HepG2 (cell line): ENCODE data around the gene SLC17A8. TPM values are rescaled to one million over a fixed set of nuclear protein-coding genes. Genes with fewer than 3 reads are reported as not detected.

ENCODE experiments used
- ATAC-seq: fragments of 200-7000 bp; cut with Tn5 transposase; 3 replicates; pipeline ENCODE4 v1.9.1; 2020; ENCODE audit warnings: mild to moderate bottlenecking, moderate library complexity
- BruUV-seq: library from RNA; stranded (reverse); fragments of 400-500 nt; replicated peaks from 2 replicates; lab custom pipeline; 2021; lab: Mats Ljungman, UMichigan
- CTCF ChIA-PET: fragments of 300-600 bp; formaldehyde crosslinking; extraction: SDS; loops from one replicate; lab custom pipeline; 2021; ENCODE audit warnings: low total read pairs, inconsistent platforms, low intra/inter-chr PET ratio; lab: Yijun Ruan, JAX
- POLR2A ChIA-PET: fragments of 350-600 bp; sonication (Branson Sonifier 250); formaldehyde crosslinking; loops from one replicate; lab custom pipeline; 2020; ENCODE audit warnings: antibody characterized with exemption, inconsistent platforms; lab: Yijun Ruan, JAX
- DNase-seq: peaks from one replicate; pipeline ENCODE4 v3.0.0-alpha.2; 2015; ENCODE audit warnings: low spot score
- FAIRE-seq: peaks from 3 replicates; lab custom pipeline; 2011; peaks lifted over from hg19 to GRCh38; lab: Jason Lieb, UNC
- H2AFZ ChIP-seq: one replicate; pipeline ENCODE4 v1.6.1; 2011; ENCODE audit warnings: low read length, inconsistent platforms
- H3K27ac ChIP-seq: fragments of 300-600 bp; 3 replicates; pipeline ENCODE4 v1.8.0; 2011; ENCODE audit warnings: mixed run types, mild to moderate bottlenecking, mixed read lengths, low read length, inconsistent platforms; ENCODE audit not compliant: insufficient read depth; ENCODE audit errors: extremely low read length
- H3K27me3 ChIP-seq, 2 experiments: fragments of 200-600 bp in 1 of 2; 2 replicates in 1 of 2; 3 replicates in 1 of 2; pipeline versions ENCODE4 v1.6.0 to v1.8.0; 2011; ENCODE audit warnings: low read length in 2 of 2, mild to moderate bottlenecking in 2 of 2, moderate library complexity in 2 of 2, inconsistent platforms in 1 of 2; ENCODE audit not compliant: insufficient read depth in 2 of 2, control insufficient read depth in 1 of 2
- H3K36me3 ChIP-seq, 2 experiments: fragments of 200-600 bp in 1 of 2; replicated peaks in 1 of 2; 2 replicates in 1 of 2; 3 replicates in 1 of 2; pipeline versions ENCODE4 v1.5.1 to v1.8.0; 2011; ENCODE audit warnings: low read length in 2 of 2, inconsistent platforms in 1 of 2; ENCODE audit not compliant: insufficient read depth in 2 of 2, control insufficient read depth in 1 of 2
- H3K4me1 ChIP-seq: 2 replicates; pipeline ENCODE4 v1.5.1; 2012; ENCODE audit warnings: low read length, inconsistent platforms; ENCODE audit not compliant: insufficient read depth
- H3K4me2 ChIP-seq: 2 replicates; pipeline ENCODE4 v1.6.0; 2011; ENCODE audit warnings: low read depth, low read length, inconsistent platforms
- H3K4me3 ChIP-seq, 3 experiments: fragments of 200-600 bp in 1 of 3; sonication (generic), shearing (Covaris generic) in 1 of 3; replicated peaks in 1 of 3; 2 replicates each; pipeline ENCODE4 v1.5.1; 2011 to 2016; ENCODE audit warnings: low read length in 3 of 3, inconsistent platforms in 2 of 3, low read depth in 2 of 3, mild to moderate bottlenecking in 2 of 3, control low read depth in 1 of 3, mixed read lengths in 1 of 3; ENCODE audit not compliant: insufficient read depth in 1 of 3
- H3K79me2 ChIP-seq: one replicate; pipeline ENCODE4 v1.6.1; 2011; ENCODE audit warnings: low read length, inconsistent platforms; ENCODE audit not compliant: insufficient read depth
- H3K9ac ChIP-seq: 2 replicates; pipeline ENCODE4 v1.6.0; 2011; ENCODE audit warnings: mild to moderate bottlenecking, low read depth, low read length, inconsistent platforms; ENCODE audit not compliant: insufficient read depth
- H3K9me3 ChIP-seq: 2 replicates; pipeline ENCODE4 v1.5.1; 2012; ENCODE audit warnings: mild to moderate bottlenecking, low read length
- H4K20me1 ChIP-seq: 2 replicates; pipeline ENCODE4 v1.6.0; 2011; ENCODE audit warnings: inconsistent platforms, mild to moderate bottlenecking, low read length, moderate library complexity; ENCODE audit not compliant: insufficient read depth
- BCL6 ChIP-seq: IDR thresholded peaks from 2 replicates; pipeline ENCODE4 v1.6.1; 2016; ENCODE audit warnings: missing genetic modification reagents, missing compliant biosample characterization
- CEBPB ChIP-seq: IDR thresholded peaks from 2 replicates; pipeline ENCODE4 v1.6.1; 2011; ENCODE audit warnings: low read depth, low read length, improper control_type of control experiment, borderline replicate concordance
- CTCF ChIP-seq: sonication (generic); formaldehyde crosslinking; IDR thresholded peaks from 2 replicates; pipeline ENCODE4 v1.5.0; 2020; ENCODE audit warnings: mild to moderate bottlenecking, missing genetic modification reagents, moderate library complexity
- FOXP1 ChIP-seq, 2 experiments: fragments of 450-650 bp in 1 of 2; IDR thresholded peaks; 2 replicates each; pipeline ENCODE4 v1.6.1; 2017 to 2018; ENCODE audit warnings: antibody characterized with exemption in 1 of 2
- MEIS1 ChIP-seq: sonication (generic); formaldehyde crosslinking; IDR thresholded peaks from 2 replicates; pipeline ENCODE4 v1.9.0; 2021; ENCODE audit warnings: mild to moderate bottlenecking, missing genetic modification reagents, moderate library complexity, borderline replicate concordance
- NR2C2 ChIP-seq: sonication (generic); formaldehyde crosslinking; IDR thresholded peaks from 2 replicates; pipeline ENCODE4 v1.4.0; 2020; ENCODE audit warnings: missing genetic modification reagents, mild to moderate bottlenecking, moderate library complexity, borderline replicate concordance
- ONECUT2 ChIP-seq: sonication (generic); formaldehyde crosslinking; IDR thresholded peaks from 2 replicates; pipeline ENCODE4 v1.4.0; 2020; ENCODE audit warnings: missing genetic modification reagents
- REST ChIP-seq, 2 experiments: IDR thresholded peaks; 2 replicates each; pipeline ENCODE4 v1.6.1; 2011 to 2012; ENCODE audit warnings: low read length in 2 of 2, borderline replicate concordance in 1 of 2, low read depth in 1 of 2, mild to moderate bottlenecking in 1 of 2, moderate library complexity in 1 of 2
- SALL1 ChIP-seq: sonication (generic); formaldehyde crosslinking; IDR thresholded peaks from 2 replicates; pipeline ENCODE4 v1.8.0; 2022; ENCODE audit warnings: mild to moderate bottlenecking, missing genetic modification reagents
- WIZ ChIP-seq: sonication (generic); formaldehyde crosslinking; IDR thresholded peaks from 2 replicates; pipeline ENCODE4 v1.5.1; 2020; ENCODE audit warnings: mild to moderate bottlenecking, missing genetic modification reagents
- XRCC5 ChIP-seq: fragments of 200-400 bp; formaldehyde crosslinking; optimal IDR thresholded peaks from 2 replicates; pipeline ENCODE3; 2017; ENCODE audit warnings: mild to moderate bottlenecking, low read length
- ZNF776 ChIP-seq: sonication (generic); formaldehyde crosslinking; IDR thresholded peaks from 2 replicates; pipeline ENCODE4 v1.4.0; 2020; ENCODE audit warnings: mild to moderate bottlenecking, missing genetic modification reagents
- WGBS: methylation state at CpG from one replicate; pipeline ENCODE4 v1.1.6; 2017; ENCODE audit warnings: low lambda C conversion rate; 5-methylcytosine and 5-hydroxymethylcytosine counted together
- in situ Hi-C: cut with HindIII; loops from 2 replicates; pipeline ENCODE4 v1.10.0; 2017; ENCODE audit warnings: low pct_unique_long_range_greater_than_20kb; ENCODE audit not compliant: extremely low pct_ligation_motif_present
- intact Hi-C: fragments of 100-400 bp; cut with micrococcal nuclease; formaldehyde crosslinking; loops from one replicate; pipeline ENCODE4 v1.10.0; 2022; ENCODE audit not compliant: unreplicated experiment
- polyA plus RNA-seq, 8 experiments: library from polyadenylated mRNA; depleted of rRNA in 3 of 8; stranded (reverse) in 7 of 8; unstranded in 1 of 8; fragments of >200 nt; fragmentation: Illumina TruSeq in 4 of 8; extraction: Trizol in 4 of 8; gene quantifications; 2 replicates each; pipeline versions ENCODE4 v1.2.1 to v1.2.3, GENCODE V29; 2011 to 2016; ENCODE audit warnings: low read depth in 4 of 8, missing spikeins in 1 of 8, mixed read lengths in 1 of 8; ENCODE audit not compliant: insufficient read depth in 1 of 8
- total RNA-seq, 5 experiments: library from RNA; depleted of rRNA; stranded (reverse); fragments of >200 nt; fragmentation: Illumina TruSeq; extraction: Trizol; gene quantifications; 2 replicates each; pipeline ENCODE4 v1.2.3, GENCODE V29; 2016; ENCODE audit warnings: low read depth in 1 of 5
- TF ChIP-seq, protein P1 (sequence below): IDR thresholded peaks from 2 replicates; pipeline ENCODE4 v1.6.1; 2012; ENCODE audit warnings: low read depth, low read length, improper control_type of control experiment

The SLC17A8 gene
- total and polyA plus RNA-seq, 2 of the 13 experiments (the other 11 are each of a cell fraction or from before 2014, with no cell fraction given) = 0.07 to 0.15 TPM

- Histone ChIP-seq H2AFZ (no peak overlapping the region), H3K36me3 (no peaks in the 10 kb centered on the region), H3K27me3 (no peaks in the 10 kb centered on the region), H3K9me3 (no peaks in the 10 kb centered on the region), H3K4me1 (peaks cover 44% of the 10 kb centered on the region), H3K9ac (no peak overlapping the region), H3K79me2 (no peaks in the 10 kb centered on the region), H3K4me3 (no peak overlapping the region), H3K4me2 (no peak overlapping the region), H4K20me1 (no peaks in the 10 kb centered on the region), H3K27ac (no peak overlapping the region)
- ATAC-seq (peak; percentile 60), DNase-seq (no peak), FAIRE-seq (no peak)
- ChIA-PET POLR2A (interaction anchor here (1.0 to 2.9 kb wide), 5 partner anchors 12 to 24 kb away, joined by 3 to 12 read pairs (median 4); partner anchors contain the start of gene NR1H4), CTCF (no interaction called here)
- in situ Hi-C loops = no loop called here
- WGBS = 100% methylated on average over 1 of the region's 1 CpG
- BruUV-seq = no TSS peak
- intact Hi-C loops = loop anchor here (1.0 kb wide), 1 partner anchor 113 kb away; no protein-coding TSS in a partner anchor
- TF ChIP-seq CTCF (no peak), NR2C2 (no peak), BCL6 (CRISPR knock-in tag) (peak; percentile 68), REST (IDR thresholded peaks at IDR 0.05; ENCODE audit: borderline replicate concordance in 1 of 2, low read depth in 1 of 2, low read length in 2 of 2) (peak in 1 of 2 experiments; percentile 85), CEBPB (0 out of 2 replicates have a peak, but pooled peaks have one; percentile 3), MEIS1 (CRISPR knock-in tag) (no peak), ZNF776 (CRISPR knock-in tag) (no peak), SALL1 (0 out of 2 replicates have a peak, but pooled peaks have one; percentile 28), XRCC5 (no peak), FOXP1 (IDR thresholded peaks at IDR 0.05) (no peak), FOXP1 (CRISPR knock-in tag; IDR thresholded peaks at IDR 0.05) (peak; percentile 58; the same call in 1 of the 2 replicates), WIZ (CRISPR knock-in tag) (no peak), ONECUT2 (CRISPR knock-in tag) (peak; percentile 63; the same call in 1 of the 2 replicates)
- TF ChIP-seq, protein P1, sequence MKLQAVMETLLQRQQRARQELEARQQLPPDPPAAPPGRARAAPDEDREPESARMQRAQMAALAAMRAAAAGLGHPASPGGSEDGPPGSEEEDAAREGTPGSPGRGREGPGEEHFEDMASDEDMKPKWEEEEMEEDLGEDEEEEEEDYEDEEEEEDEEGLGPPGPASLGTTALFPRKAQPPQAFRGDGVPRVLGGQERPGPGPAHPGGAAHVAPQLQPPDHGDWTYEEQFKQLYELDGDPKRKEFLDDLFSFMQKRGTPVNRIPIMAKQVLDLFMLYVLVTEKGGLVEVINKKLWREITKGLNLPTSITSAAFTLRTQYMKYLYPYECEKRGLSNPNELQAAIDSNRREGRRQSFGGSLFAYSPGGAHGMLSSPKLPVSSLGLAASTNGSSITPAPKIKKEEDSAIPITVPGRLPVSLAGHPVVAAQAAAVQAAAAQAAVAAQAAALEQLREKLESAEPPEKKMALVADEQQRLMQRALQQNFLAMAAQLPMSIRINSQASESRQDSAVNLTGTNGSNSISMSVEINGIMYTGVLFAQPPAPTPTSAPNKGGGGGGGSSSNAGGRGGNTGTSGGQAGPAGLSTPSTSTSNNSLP = 0 out of 2 replicates have a peak, but pooled peaks have one; percentile 19
Observed at GRCh38 chr12:100461330-100461973, 104.6 kb downstream of the SLC17A8 start.
